Keratinocyte (primary cell): ENCODE results near the gene GNB1L. TPM values are rescaled to one million over a fixed set of nuclear protein-coding genes. Genes with fewer than 3 reads are reported as not detected.

Experiments
- DNase-seq: peaks from one replicate; pipeline ENCODE4 v3.0.0-alpha.2; 2011; ENCODE audit warnings: low read depth, missing footprints, low spot score
- FAIRE-seq: peaks from 2 replicates; lab custom pipeline; 2011; peaks lifted over from hg19 to GRCh38; lab: Jason Lieb, UNC
- H2AFZ ChIP-seq: 2 replicates; pipeline ENCODE4 v1.6.0; 2012; ENCODE audit warnings: low read length, control low read depth, inconsistent platforms; ENCODE audit not compliant: control insufficient read depth
- H3K27ac ChIP-seq: 2 replicates; pipeline ENCODE4 v1.5.1; 2011; ENCODE audit warnings: low read length; ENCODE audit not compliant: control insufficient read depth, insufficient read depth
- H3K27me3 ChIP-seq: 3 replicates; pipeline ENCODE4 v1.6.0; 2011; ENCODE audit warnings: low read length; ENCODE audit not compliant: control insufficient read depth, insufficient read depth; ENCODE audit errors: extremely low read depth
- H3K36me3 ChIP-seq, 2 experiments: 2 replicates in 1 of 2; 3 replicates in 1 of 2; pipeline ENCODE4 v1.5.1; 2011; ENCODE audit warnings: low read length in 2 of 2, mild to moderate bottlenecking in 1 of 2; ENCODE audit not compliant: control insufficient read depth in 2 of 2, insufficient read depth in 2 of 2; ENCODE audit errors: extremely low read depth in 1 of 2
- H3K4me1 ChIP-seq: 3 replicates; pipeline ENCODE4 v1.5.1; 2011; ENCODE audit warnings: low read length; ENCODE audit not compliant: control insufficient read depth, insufficient read depth; ENCODE audit errors: extremely low read depth
- H3K4me2 ChIP-seq: 3 replicates; pipeline ENCODE4 v1.6.0; 2011; ENCODE audit warnings: low read depth, low read length; ENCODE audit not compliant: control insufficient read depth, insufficient read depth; ENCODE audit errors: extremely low read depth
- H3K4me3 ChIP-seq, 3 experiments: fragments of 200-600 bp in 1 of 3; sonication (generic) in 1 of 3; 2 replicates in 2 of 3; 3 replicates in 1 of 3; pipeline ENCODE4 v1.5.1; 2011 to 2016; ENCODE audit warnings: low read length in 3 of 3, mild to moderate bottlenecking in 3 of 3, control low read depth in 2 of 3, inconsistent platforms in 1 of 3, low read depth in 1 of 3, mixed read lengths in 1 of 3, mixed run types in 1 of 3, moderate library complexity in 1 of 3; ENCODE audit not compliant: control insufficient read depth in 2 of 3, insufficient read depth in 2 of 3; ENCODE audit errors: extremely low read depth in 1 of 3
- H3K79me2 ChIP-seq: 2 replicates; pipeline ENCODE4 v1.6.0; 2012; ENCODE audit warnings: low read length; ENCODE audit not compliant: control insufficient read depth, insufficient read depth
- H3K9ac ChIP-seq: 3 replicates; pipeline ENCODE4 v1.6.0; 2011; ENCODE audit warnings: low read length; ENCODE audit not compliant: control insufficient read depth, insufficient read depth; ENCODE audit errors: extremely low read depth
- H3K9me1 ChIP-seq: 3 replicates; pipeline ENCODE4 v1.6.0; 2011; ENCODE audit warnings: low read length; ENCODE audit not compliant: control insufficient read depth, insufficient read depth; ENCODE audit errors: extremely low read depth
- H3K9me3 ChIP-seq: 2 replicates; pipeline ENCODE4 v1.5.1; 2012; ENCODE audit warnings: low read depth, low read length; ENCODE audit not compliant: control insufficient read depth
- H4K20me1 ChIP-seq: 3 replicates; pipeline ENCODE4 v1.6.0; 2011; ENCODE audit warnings: low read length; ENCODE audit not compliant: control insufficient read depth, insufficient read depth; ENCODE audit errors: extremely low read depth
- EZH2 ChIP-seq: IDR thresholded peaks from one replicate; pipeline ENCODE4 v1.6.1; 2012; ENCODE audit warnings: inconsistent platforms, mild to moderate bottlenecking, low read length, moderate library complexity
- dilution Hi-C: fragments of 300-500 bp; cut with MboI; formaldehyde crosslinking; loops from one replicate; pipeline ENCODE4 v1.7.0; 2020; ENCODE audit warnings: low sequenced_read_pairs; ENCODE audit not compliant: extremely low pct_ligation_motif_present
- polyA plus RNA-seq, 5 experiments: library from polyadenylated mRNA; depleted of rRNA in 3 of 5; stranded (reverse) in 3 of 5; stranded (forward) in 1 of 5; unstranded in 1 of 5; fragments of >200 nt; gene quantifications; 1 replicate in 1 of 5; 2 replicates in 3 of 5; 3 replicates in 1 of 5; pipeline versions ENCODE4 v1.2.1 to v1.2.3, GENCODE V29; 2011 to 2012; ENCODE audit warnings: missing spikeins in 2 of 5, low read depth in 1 of 5, low replicate concordance in 1 of 5
- TF ChIP-seq, protein P1 (sequence below), 3 experiments: IDR thresholded peaks in 1 of 3; conservative IDR thresholded peaks in 1 of 3; optimal IDR thresholded peaks in 1 of 3; 2 replicates in 2 of 3; 3 replicates in 1 of 3; pipeline versions ENCODE3 to v1.5.1; 2011; ENCODE audit warnings: low read length in 3 of 3, mild to moderate bottlenecking in 3 of 3, moderate library complexity in 2 of 3, control low read depth in 1 of 3, inconsistent platforms in 1 of 3; ENCODE audit not compliant: insufficient read depth in 2 of 3; ENCODE audit errors: extremely low read depth in 1 of 3

The GNB1L gene
- polyA plus RNA-seq, 1 donor (not counting 4 experiments of a cell fraction or from before 2014, with no cell fraction given): 2.0 TPM

DNA sequence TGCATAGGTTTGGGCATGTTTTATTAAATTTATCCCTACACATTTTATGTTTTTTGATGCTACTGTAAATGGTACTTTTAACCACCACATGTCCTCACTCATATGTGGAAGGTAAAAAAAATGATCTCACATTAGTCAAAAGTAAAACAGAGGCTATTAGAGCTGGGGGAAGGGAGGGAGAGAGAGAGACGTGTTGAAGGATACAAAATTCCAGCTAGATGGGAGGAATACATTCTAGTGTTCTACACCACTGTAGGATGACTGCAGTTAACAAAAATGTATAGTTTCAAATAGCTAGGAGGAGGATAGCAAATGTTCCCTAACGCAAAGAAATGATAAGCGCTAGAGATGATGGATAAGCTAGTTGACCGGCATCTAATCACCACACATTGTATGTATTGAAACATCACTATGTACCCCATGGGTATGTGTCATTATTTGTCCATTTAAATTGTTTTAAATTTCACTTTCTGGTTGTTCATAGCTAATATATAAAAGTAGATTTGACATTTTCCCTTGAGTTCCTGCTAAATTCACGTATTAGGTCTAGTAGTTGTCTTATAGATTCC lies 9.9 kb upstream of the GNB1L start:
- no peaks in the 10 kb centered on the region for H3K27me3 ChIP-seq
- no peaks in the 10 kb centered on the region for H3K9me3 ChIP-seq
- H3K36me3 ChIP-seq: no peaks in the 10 kb centered on the region
- H4K20me1 ChIP-seq: no peaks in the 10 kb centered on the region
- FAIRE-seq: no peak
- H3K4me3 ChIP-seq: no peak overlapping the region
- no peak overlapping the region for H3K9ac ChIP-seq
- no peak for DNase-seq
- H3K9me1 ChIP-seq: no peaks in the 10 kb centered on the region
- no peak for TF ChIP-seq EZH2
- TF ChIP-seq, protein P1, sequence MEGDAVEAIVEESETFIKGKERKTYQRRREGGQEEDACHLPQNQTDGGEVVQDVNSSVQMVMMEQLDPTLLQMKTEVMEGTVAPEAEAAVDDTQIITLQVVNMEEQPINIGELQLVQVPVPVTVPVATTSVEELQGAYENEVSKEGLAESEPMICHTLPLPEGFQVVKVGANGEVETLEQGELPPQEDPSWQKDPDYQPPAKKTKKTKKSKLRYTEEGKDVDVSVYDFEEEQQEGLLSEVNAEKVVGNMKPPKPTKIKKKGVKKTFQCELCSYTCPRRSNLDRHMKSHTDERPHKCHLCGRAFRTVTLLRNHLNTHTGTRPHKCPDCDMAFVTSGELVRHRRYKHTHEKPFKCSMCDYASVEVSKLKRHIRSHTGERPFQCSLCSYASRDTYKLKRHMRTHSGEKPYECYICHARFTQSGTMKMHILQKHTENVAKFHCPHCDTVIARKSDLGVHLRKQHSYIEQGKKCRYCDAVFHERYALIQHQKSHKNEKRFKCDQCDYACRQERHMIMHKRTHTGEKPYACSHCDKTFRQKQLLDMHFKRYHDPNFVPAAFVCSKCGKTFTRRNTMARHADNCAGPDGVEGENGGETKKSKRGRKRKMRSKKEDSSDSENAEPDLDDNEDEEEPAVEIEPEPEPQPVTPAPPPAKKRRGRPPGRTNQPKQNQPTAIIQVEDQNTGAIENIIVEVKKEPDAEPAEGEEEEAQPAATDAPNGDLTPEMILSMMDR (optimal IDR thresholded peaks at IDR 0.05 in 1 of 3, IDR thresholded peaks at IDR 0.05 in 1 of 3, conservative IDR thresholded peaks at IDR 0.05 in 1 of 3; ENCODE audit: extremely low read depth in 1 of 3, insufficient read depth in 2 of 3, low read length in 3 of 3): no peak
- no peak overlapping the region for H3K27ac ChIP-seq
- no peak overlapping the region for H3K4me2 ChIP-seq
- H2AFZ ChIP-seq: no peak overlapping the region
- dilution Hi-C loops: no loop called here
- no peaks in the 10 kb centered on the region for H3K79me2 ChIP-seq
- H3K4me1 ChIP-seq: peaks cover 13% of the 10 kb centered on the region

DNA sequence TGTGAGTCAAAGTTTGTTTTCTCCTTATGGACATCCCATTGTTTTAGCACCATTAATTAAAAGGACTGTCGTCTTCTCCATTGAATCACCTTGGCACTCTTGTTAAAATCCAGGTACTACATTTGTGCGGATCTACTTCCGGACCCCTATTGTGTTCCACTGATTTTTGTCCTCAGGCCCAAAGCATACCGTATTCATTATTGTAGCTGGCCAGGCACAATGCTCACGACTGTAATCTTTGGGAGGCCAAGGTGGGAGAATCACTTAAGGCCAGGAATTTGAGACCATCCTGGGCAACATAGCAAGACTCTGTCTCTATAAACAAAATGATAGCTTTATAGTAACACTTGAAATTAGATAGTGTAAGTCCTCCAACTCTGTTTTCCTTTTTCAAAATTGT lies 8.9 kb upstream of the GNB1L start:
- dilution Hi-C loops: no loop called here
- no peak overlapping the region for H3K4me3 ChIP-seq
- H3K79me2 ChIP-seq: no peaks in the 10 kb centered on the region
- no peak overlapping the region for H3K27ac ChIP-seq
- peaks cover 3% of the 10 kb centered on the region for H3K4me1 ChIP-seq
- FAIRE-seq (no peak), DNase-seq (no peak)
- H3K9me3 ChIP-seq: no peaks in the 10 kb centered on the region
- TF ChIP-seq, protein P1 (optimal IDR thresholded peaks at IDR 0.05 in 1 of 3, IDR thresholded peaks at IDR 0.05 in 1 of 3, conservative IDR thresholded peaks at IDR 0.05 in 1 of 3; ENCODE audit: extremely low read depth in 1 of 3, insufficient read depth in 2 of 3, low read length in 3 of 3): no peak
- TF ChIP-seq EZH2: no peak
- no peaks in the 10 kb centered on the region for H4K20me1 ChIP-seq
- no peaks in the 10 kb centered on the region for H3K36me3 ChIP-seq
- no peak overlapping the region for H3K4me2 ChIP-seq
- H3K9me1 ChIP-seq: no peaks in the 10 kb centered on the region
- H2AFZ ChIP-seq: no peak overlapping the region
- H3K9ac ChIP-seq: no peak overlapping the region
- no peaks in the 10 kb centered on the region for H3K27me3 ChIP-seq
